OCI-LY7 (cell line): ENCODE data around the gene XPO4. TPM values are rescaled to one million over a fixed set of nuclear protein-coding genes. Genes with fewer than 3 reads are reported as not detected.

ENCODE experiments used
- BruUV-seq: library from RNA; stranded (reverse); fragments of 400-500 nt; replicated peaks from 2 replicates; lab custom pipeline; 2021; lab: Mats Ljungman, UMichigan
- CTCF ChIA-PET: fragments of 300-600 bp; sonication (Branson Sonifier 250); formaldehyde crosslinking; loops from one replicate; lab custom pipeline; 2022; ENCODE audit warnings: antibody characterized with exemption; ENCODE audit not compliant: unreplicated experiment; lab: Charles Lee
- POLR2A ChIA-PET: fragments of 300-600 bp; sonication (Branson Sonifier 250); formaldehyde crosslinking; loops from one replicate; lab custom pipeline; 2022; ENCODE audit warnings: antibody characterized with exemption; lab: Charles Lee
- DNase-seq: peaks from one replicate; pipeline ENCODE4 v3.0.0-alpha.2; 2015; ENCODE audit warnings: low spot score
- H2AFZ ChIP-seq: fragments of 200-600 bp; sonication (generic), shearing (Covaris generic); 2 replicates; pipeline ENCODE4 v1.6.1; 2014; ENCODE audit warnings: mild to moderate bottlenecking, antibody characterized with exemption, low read length, moderate library complexity
- H3K27ac ChIP-seq: fragments of 200-600 bp; sonication (generic); 2 replicates; pipeline ENCODE4 v1.5.1; 2014; ENCODE audit warnings: mixed run types, low read depth, mild to moderate bottlenecking, moderate library complexity, low read length, inconsistent platforms; ENCODE audit not compliant: poor library complexity, severe bottlenecking
- H3K36me3 ChIP-seq: fragments of 200-600 bp; sonication (generic); 2 replicates; pipeline ENCODE4 v1.6.1; 2014; ENCODE audit warnings: mild to moderate bottlenecking, antibody characterized with exemption, low read length, moderate library complexity, mixed read lengths; ENCODE audit not compliant: insufficient read depth
- H3K4me1 ChIP-seq: fragments of 200-600 bp; sonication (generic); 2 replicates; pipeline ENCODE4 v1.5.1; 2014; ENCODE audit warnings: mild to moderate bottlenecking, low read length; ENCODE audit not compliant: insufficient read depth, poor library complexity, severe bottlenecking
- H3K4me2 ChIP-seq: fragments of 200-600 bp; sonication (generic); 2 replicates; pipeline ENCODE4 v1.6.1; 2014; ENCODE audit warnings: mild to moderate bottlenecking, low read length
- H3K4me3 ChIP-seq: fragments of 200-600 bp; sonication (generic); 2 replicates; pipeline ENCODE4 v1.5.1; 2014; ENCODE audit warnings: mild to moderate bottlenecking, low read depth, low read length; ENCODE audit not compliant: poor library complexity, severe bottlenecking
- H3K79me2 ChIP-seq: fragments of 200-600 bp; sonication (generic); 2 replicates; pipeline ENCODE4 v1.6.1; 2016; ENCODE audit warnings: low read depth, mild to moderate bottlenecking, low read length, moderate library complexity, mixed read lengths; ENCODE audit not compliant: insufficient read depth
- H3K9me2 ChIP-seq: fragments of 200-600 bp; sonication (generic); 2 replicates; pipeline ENCODE4 v1.6.1; 2016; ENCODE audit warnings: mild to moderate bottlenecking, low read length, mixed read lengths; ENCODE audit not compliant: insufficient read depth
- H3K9me3 ChIP-seq: fragments of 200-600 bp; sonication (generic); 2 replicates; pipeline ENCODE4 v1.6.1; 2014; ENCODE audit warnings: mild to moderate bottlenecking, mixed run types, low read length, mixed read lengths
- H4K20me1 ChIP-seq: fragments of 200-600 bp; sonication (generic); 2 replicates; pipeline ENCODE4 v1.6.1; 2014; ENCODE audit warnings: mild to moderate bottlenecking, antibody characterized with exemption, low read length, moderate library complexity, mixed read lengths; ENCODE audit not compliant: insufficient read depth
- EZH2phosphoT487 ChIP-seq: fragments of 200-600 bp; sonication (generic); IDR thresholded peaks from 2 replicates; pipeline ENCODE4 v1.6.1; 2018; ENCODE audit warnings: low read depth, borderline replicate concordance, mild to moderate bottlenecking, mixed run types, antibody characterized with exemption, low read length, moderate library complexity, mixed read lengths
- intact Hi-C: fragments of 100-400 bp; cut with micrococcal nuclease; formaldehyde crosslinking; loops from one replicate; pipeline ENCODE4 v1.10.0; 2022; ENCODE audit not compliant: unreplicated experiment
- total RNA-seq, 2 experiments: library from RNA; depleted of rRNA in 1 of 2; stranded (reverse); fragments of >200 nt in 1 of 2; shearing (Covaris generic) in 1 of 2; gene quantifications; 2 replicates each; pipeline ENCODE4 v1.2.3, GENCODE V29; 2014 to 2022
- TF ChIP-seq, protein P1 (sequence below): fragments of 200-600 bp; sonication (generic); conservative IDR thresholded peaks from 2 replicates; pipeline ENCODE4 v1.5.1; 2014; ENCODE audit warnings: mild to moderate bottlenecking, antibody characterized with exemption, low read length, moderate library complexity, mixed read lengths

XPO4 gene
- total RNA-seq, 2 experiments from 2014 or later, result 20.6 to 26.9 TPM

DNA sequence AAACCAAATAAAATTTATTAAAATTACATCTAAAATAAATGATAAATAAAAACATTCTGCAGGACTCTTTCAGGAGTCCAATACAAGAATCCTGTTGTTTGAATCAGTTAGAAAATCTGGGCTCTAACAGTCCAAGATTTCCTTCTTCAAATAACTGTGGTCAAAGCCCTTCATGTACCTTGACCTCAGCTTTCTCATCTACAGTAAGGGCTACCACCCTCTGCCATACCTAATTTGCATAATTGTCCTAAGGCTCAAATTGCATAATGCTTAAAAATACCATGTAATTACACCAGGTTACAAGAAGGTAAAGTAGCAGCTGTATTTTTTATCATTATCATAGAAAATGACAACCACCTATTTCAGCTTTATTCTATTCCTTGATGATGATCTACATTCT, 54.3 kb downstream of the XPO4 start:
- no peak overlapping the region for H2AFZ ChIP-seq
- H3K4me3 ChIP-seq, result no peak overlapping the region
- H3K4me1 ChIP-seq, result no peaks in the 10 kb centered on the region
- intact Hi-C loops, result no loop called here
- TF ChIP-seq, protein P1, sequence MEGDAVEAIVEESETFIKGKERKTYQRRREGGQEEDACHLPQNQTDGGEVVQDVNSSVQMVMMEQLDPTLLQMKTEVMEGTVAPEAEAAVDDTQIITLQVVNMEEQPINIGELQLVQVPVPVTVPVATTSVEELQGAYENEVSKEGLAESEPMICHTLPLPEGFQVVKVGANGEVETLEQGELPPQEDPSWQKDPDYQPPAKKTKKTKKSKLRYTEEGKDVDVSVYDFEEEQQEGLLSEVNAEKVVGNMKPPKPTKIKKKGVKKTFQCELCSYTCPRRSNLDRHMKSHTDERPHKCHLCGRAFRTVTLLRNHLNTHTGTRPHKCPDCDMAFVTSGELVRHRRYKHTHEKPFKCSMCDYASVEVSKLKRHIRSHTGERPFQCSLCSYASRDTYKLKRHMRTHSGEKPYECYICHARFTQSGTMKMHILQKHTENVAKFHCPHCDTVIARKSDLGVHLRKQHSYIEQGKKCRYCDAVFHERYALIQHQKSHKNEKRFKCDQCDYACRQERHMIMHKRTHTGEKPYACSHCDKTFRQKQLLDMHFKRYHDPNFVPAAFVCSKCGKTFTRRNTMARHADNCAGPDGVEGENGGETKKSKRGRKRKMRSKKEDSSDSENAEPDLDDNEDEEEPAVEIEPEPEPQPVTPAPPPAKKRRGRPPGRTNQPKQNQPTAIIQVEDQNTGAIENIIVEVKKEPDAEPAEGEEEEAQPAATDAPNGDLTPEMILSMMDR, result no peak
- no peak for TF ChIP-seq EZH2phosphoT487
- peaks cover 5% of the 10 kb centered on the region; the same call in 1 of the 2 replicates for H3K79me2 ChIP-seq
- BruUV-seq, result no TSS peak
- H4K20me1 ChIP-seq, result no peaks in the 10 kb centered on the region
- ChIA-PET POLR2A (interaction anchor here (0.6 to 1.4 kb wide), 6 partner anchors 10 to 245 kb away, joined by 3 to 6 read pairs (median 3); no protein-coding TSS in a partner anchor), CTCF (no interaction called here)
- no peak overlapping the region for H3K27ac ChIP-seq
- no peak for DNase-seq
- H3K36me3 ChIP-seq, result peaks cover 63% of the 10 kb centered on the region
- no peaks in the 10 kb centered on the region for H3K9me3 ChIP-seq
- H3K4me2 ChIP-seq, result no peak overlapping the region
- H3K9me2 ChIP-seq, result no peaks in the 10 kb centered on the region

DNA sequence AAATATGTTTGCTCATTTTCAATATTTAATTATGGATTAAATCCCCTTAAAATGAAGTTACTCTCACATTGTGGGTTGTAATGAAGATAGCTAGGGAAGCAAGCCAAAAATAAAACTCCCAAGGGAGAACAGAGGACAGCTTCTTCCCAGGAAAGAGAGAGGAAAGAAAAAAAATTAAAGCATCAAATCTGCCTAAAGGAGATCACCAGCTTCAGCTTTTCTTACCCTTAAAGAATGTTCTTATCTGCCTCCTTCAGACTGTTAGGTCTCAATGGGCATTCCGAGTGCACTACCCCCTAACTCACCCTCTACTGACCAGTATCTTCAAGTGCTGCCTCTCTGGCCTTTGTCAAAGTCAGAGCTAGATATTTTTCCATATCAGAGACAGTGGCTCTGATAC, 55.2 kb downstream of the XPO4 start:
- intact Hi-C loops, result no loop called here
- H2AFZ ChIP-seq, result no peak overlapping the region
- H3K9me2 ChIP-seq, result no peaks in the 10 kb centered on the region
- H3K4me3 ChIP-seq, result no peak overlapping the region
- no peak overlapping the region for H3K27ac ChIP-seq
- H3K4me1 ChIP-seq, result no peaks in the 10 kb centered on the region
- CTCF ChIA-PET, result no interaction called here
- H3K36me3 ChIP-seq, result peaks cover 67% of the 10 kb centered on the region
- BruUV-seq, result no TSS peak
- TF ChIP-seq, protein P1, result no peak
- no peak for TF ChIP-seq EZH2phosphoT487
- H4K20me1 ChIP-seq, result no peaks in the 10 kb centered on the region
- H3K9me3 ChIP-seq, result no peaks in the 10 kb centered on the region
- DNase-seq, result no peak
- peaks cover 5% of the 10 kb centered on the region; the same call in 1 of the 2 replicates for H3K79me2 ChIP-seq
- POLR2A ChIA-PET, result interaction anchor here (0.9 to 1.4 kb wide), 4 partner anchors 9 to 18 kb away, joined by 3 to 6 read pairs (median 4); no protein-coding TSS in a partner anchor
- H3K4me2 ChIP-seq, result no peak overlapping the region

DNA sequence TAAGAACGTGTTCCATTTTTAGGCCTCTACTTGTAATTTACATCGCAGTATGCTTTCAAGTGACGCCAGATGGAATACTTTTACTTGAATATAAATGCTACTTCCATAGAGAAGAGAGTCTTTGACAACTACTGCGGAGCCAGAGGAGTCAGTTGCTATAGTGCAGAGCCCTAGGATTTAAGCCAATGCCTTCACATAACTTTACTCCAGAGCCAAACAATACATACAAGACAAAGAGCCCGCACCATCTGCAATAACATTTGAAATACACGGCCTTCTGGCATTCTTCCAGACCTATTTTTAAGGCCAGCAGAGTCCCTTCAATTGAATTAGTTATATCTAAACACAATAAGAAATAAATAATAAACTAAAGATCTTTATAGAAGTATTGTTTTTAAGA, 59.4 kb downstream of the XPO4 start:
- Histone ChIP-seq H3K9me2 (no peaks in the 10 kb centered on the region), H4K20me1 (peaks cover 4% of the 10 kb centered on the region; the same call in 1 of the 2 replicates), H2AFZ (no peak overlapping the region), H3K9me3 (no peaks in the 10 kb centered on the region), H3K27ac (no peak overlapping the region), H3K4me2 (no peak overlapping the region), H3K36me3 (peaks cover 68% of the 10 kb centered on the region), H3K79me2 (peaks cover 3% of the 10 kb centered on the region; the same call in 1 of the 2 replicates), H3K4me1 (no peaks in the 10 kb centered on the region), H3K4me3 (no peak overlapping the region)
- no peak for DNase-seq
- CTCF ChIA-PET, result no interaction called here
- POLR2A ChIA-PET, result no interaction called here
- intact Hi-C loops, result no loop called here
- no TSS peak for BruUV-seq
- TF ChIP-seq, protein P1, result no peak
- TF ChIP-seq EZH2phosphoT487, result no peak
